ENCODE measurements around the gene ABCB8. TPM values are rescaled to one million over a fixed set of nuclear protein-coding genes. Genes with fewer than 3 reads are reported as not detected.

The ABCB8 gene
- total and polyA plus RNA-seq, 9 of the 15 experiments (the other 6 are each of a cell fraction or from before 2014, with no cell fraction given) = 7.6 to 106 (median 36.3) TPM

- TF ChIP-seq BCOR (IDR thresholded peaks at IDR 0.05) (peak; percentile 72), ZNF316 (IDR thresholded peaks at IDR 0.05) (no peak), PML (IDR thresholded peaks at IDR 0.05; ENCODE audit: low read length) (peak; percentile 74; the same call in 1 of the 2 replicates), XRCC3 (IDR thresholded peaks at IDR 0.05) (no peak), ZNF395 (CRISPR knock-in tag; IDR thresholded peaks at IDR 0.05) (peak; percentile 96), CLOCK (CRISPR knock-in tag; IDR thresholded peaks at IDR 0.05; ENCODE audit: borderline replicate concordance) (0 out of 2 replicates have a peak, but pooled peaks have one; percentile 13), CUX1 (CRISPR knock-in tag; IDR thresholded peaks at IDR 0.05) (peak; percentile 80), THRB (CRISPR knock-in tag; conservative IDR thresholded peaks at IDR 0.05) (peak; percentile 39; the same call in 1 of the 2 replicates), EP300 (IDR thresholded peaks at IDR 0.05; ENCODE audit: low read length) (peak; percentile 84), KLF16 (IDR thresholded peaks at IDR 0.05) (peak; percentile 88), ZKSCAN3 (CRISPR knock-in tag; IDR thresholded peaks at IDR 0.05) (no peak), MYBL2 (IDR thresholded peaks at IDR 0.05; ENCODE audit: low read depth) (no peak), MYBL2 (CRISPR knock-in tag; IDR thresholded peaks at IDR 0.05; ENCODE audit: borderline replicate concordance) (no peak), HIVEP1 (CRISPR knock-in tag; IDR thresholded peaks at IDR 0.05) (peak; percentile 95), XRCC5 (IDR thresholded peaks at IDR 0.05; ENCODE audit: low read depth, low read length) (peak; percentile 89; the same call in 1 of the 2 replicates), ZNF212 (CRISPR knock-in tag; IDR thresholded peaks at IDR 0.05) (0 out of 2 replicates have a peak, but pooled peaks have one; percentile 20)
These were observed 34.0 kb upstream of the ABCB8 start (continued) for GRCh38 chr7:150994141-150994837.

Data from K562 (cell line).